Activated T-cell treated with anti-CD3 and anti-CD28 coated beads for 48 hours (primary cell): ENCODE measurements around the gene RASA3.
A peak's percentile ranks its signal among the peaks of the same experiment; 100 is the strongest.

Experiments used
- DNase-seq: peaks from one replicate; pipeline ENCODE4 v3.0.0-alpha.2; 2020; ENCODE audit warnings: low read depth

The RASA3 gene

DNA sequence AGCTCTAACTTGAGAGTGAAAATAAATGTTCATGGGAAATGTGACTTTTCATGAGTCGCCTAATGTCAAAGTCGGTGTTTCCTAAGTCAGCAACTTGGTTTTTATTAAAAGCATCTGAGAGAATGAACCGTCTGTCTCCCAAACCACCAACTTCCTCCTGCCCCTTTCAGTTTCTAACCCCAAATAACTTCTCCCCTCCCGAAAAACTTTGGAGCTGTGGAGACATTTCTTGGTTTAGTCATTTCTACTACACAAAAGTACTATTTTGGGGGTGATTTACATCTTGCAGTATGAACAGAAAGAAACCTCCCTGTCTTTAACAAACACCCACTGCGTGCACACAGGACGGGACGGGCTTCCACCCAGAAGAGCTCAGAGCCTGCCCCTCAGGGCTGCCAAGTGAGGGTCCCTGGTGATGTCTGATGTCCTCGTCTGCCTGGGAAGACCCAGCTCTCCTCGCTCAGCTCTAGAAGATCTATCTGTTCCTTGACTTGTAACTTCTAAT is 65.0 kb downstream of the RASA3 start:
- peak; percentile 45 for DNase-seq

DNA sequence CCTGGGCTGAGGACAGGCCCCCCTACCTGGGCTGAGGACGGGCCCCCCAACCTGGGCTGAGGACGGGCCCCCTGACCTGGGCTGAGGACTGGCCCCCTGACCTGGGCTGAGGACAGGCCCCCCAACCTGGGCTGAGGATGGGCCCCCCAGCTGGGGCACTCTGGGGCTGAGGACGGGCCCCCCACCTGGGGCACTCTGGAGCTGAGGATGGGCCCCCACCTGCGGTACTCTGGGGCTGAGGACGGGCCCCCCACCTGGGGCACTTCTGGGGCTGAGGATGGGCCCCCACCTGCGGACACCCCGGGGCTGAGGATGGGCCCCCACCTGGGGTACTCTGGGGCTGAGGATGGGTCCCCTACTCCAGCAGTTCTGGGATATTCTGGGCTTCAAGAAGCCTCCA is 65.5 kb downstream of the RASA3 start:
- DNase-seq: no peak

DNA sequence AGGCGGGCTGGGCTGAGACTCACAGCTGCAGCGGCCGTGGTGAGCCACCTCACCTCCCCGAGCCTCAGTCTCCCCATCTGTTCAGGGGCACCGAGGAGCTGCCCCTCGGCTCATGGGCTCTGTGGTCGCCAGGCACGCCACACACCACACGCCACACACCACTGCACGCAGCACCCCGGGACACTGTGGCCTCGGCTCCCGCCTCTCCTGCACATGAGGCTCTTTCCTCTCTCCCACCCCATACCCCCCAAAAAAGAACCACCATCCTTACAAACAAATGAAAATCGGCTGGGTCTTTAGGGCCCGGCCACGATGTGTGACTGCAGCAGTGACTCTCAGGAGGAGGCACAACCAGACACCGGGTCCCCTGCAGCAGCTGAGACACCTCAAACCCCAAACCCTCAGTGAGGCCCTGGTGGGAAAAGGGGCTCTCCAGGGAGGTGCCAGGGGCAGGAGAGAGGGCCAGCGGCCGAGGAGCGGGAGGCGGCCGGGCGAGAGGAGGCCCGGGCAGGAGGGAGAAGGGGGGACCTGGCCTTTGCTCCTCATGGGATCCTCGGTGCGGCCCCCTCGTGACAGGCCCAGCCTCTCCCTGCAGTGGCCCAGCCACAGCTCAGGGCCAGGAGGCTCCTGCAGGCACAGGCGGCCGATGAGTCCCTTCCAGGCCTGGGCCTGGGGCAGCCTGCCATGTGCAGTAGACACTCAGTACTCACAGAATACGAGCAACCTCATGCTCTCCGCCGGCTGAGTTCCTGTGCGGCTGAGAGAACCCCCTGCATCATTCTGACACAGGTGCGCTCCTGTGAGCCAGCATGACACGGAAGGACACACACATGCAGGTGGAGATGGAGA is 66.3 kb downstream of the RASA3 start:
- DNase-seq: peak; percentile 24

DNA sequence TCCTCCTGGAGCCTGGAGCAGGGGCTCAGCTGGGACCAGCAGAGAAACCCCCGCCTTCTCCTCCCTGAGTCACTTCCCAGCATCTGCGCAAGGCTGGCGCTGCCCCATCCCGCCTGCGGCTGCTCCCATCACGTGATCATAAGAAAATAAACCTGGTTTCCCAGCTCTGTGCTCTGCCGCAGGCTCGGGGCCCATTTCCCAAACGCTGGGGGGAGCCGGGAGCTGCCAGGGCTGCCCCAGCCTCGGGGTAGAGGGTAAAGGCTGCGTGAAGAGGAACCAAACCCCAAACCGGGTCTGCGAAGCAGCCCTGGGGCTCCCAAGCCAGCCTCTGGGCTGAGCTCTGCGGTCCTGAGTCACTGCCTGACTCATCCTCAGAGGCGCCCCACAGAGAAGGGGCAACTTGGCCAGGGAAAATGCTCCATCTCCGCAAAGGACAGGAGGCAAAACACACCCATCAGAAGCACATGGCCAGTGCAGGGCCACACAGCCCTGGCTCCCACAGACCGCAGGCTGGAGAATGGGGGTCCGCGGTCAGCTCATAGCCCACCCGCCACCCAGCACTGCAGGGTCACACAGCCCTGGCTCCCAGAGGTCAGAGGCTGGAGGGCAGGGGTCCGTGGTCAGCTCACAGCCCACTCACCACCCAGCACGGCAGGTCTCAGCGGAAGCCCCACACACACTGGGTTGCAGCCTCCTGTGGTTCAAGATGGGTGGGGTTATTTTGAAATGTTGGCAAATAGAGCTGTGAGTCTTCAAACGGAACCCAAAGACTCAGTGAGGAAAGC is 67.1 kb downstream of the RASA3 start:
- DNase-seq: peak; percentile 80

DNA sequence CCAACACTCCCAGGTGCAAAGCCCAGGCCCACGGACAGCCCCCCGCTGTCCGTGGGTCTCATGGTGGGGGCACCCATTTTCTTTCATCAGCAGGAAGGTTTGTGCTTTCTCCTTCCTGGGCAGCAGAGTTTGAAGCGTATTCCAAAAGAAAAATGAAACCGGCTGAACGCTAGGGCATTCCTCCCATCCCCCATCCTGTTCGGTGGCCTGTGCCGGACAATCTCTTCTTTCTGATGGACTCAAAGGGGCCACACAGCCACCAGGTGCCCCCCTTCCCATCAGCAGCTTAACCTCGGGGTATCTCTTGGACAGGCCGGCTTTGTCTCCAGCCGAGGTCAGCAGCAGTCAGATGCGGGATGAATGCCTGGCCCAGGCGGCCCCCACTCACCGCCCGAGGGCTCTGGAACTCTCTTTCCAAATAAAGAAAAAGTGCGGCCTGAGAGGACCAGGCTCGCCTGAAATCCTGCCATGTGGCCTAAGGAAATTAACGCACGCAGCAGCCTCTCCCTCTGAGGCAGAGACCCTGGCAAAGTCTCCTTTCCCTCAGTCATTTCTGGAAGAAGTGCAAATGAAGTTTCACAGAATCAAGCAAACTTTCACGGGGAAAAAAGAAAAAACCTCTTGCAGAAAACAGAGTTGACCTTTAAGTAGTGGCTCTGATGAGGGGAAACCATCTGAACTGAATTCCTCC is 67.8 kb downstream of the RASA3 start:
- DNase-seq: no peak

DNA sequence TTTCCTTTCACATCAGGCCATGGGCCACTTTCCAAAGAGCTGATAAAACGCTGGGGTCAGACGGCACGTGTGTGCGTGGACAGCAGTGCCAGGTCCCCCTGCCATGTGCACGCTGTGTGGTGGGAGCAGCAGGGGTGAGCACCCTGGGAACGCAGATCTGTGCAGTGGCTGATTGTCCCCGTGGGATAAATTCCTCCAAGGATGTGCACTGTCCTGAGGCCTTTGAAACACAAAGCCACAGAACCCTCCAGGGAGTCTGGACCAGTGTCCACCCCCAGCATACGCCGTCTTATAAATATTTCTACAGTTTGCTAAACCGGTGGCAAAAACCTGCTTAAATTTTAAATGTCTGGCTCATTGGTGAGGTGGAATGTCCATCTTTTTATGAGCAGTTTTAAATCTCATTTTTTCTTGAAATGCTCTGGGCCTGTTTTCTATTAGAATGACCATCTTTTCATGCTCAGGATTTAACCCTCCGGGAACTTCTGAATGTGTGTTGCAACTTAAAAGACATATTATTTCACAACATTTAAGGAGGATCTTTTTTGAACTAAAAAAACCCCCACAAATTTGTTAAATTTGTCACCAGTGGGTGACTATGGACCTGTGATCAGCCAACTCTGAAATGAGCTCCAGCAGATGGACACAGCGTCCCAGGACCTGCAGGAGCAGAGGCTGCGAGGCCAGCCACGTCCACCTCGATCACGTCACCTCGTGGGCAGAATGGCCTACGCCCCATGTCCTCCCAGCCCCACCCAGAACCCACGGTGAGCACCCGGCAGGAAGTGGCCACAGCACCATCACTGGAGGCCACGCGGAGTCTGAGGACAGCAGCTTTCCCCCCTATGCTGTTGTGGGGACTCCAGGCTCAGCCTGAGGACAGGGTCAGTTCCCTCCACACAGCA is 68.6 kb downstream of the RASA3 start:
- DNase-seq: peak; percentile 44

DNA sequence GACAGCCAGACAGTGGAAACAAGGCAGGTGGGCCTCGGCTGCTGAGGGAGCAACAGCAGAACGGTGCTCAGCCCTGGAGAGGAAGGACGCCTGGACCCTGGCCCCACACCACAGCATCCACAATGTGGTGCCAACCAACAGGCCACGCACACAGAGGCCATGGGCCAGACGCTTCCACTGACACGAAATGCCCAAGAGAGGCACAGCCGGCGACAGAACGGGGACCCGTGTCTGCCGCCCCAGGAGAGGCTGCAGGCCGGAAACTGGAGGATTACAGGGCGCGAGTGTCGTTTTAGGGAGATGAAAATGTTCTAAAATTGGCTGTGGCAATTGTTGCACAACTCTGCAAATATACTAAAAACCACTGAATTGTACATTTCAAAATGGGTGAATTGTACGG is 69.7 kb downstream of the RASA3 start:
- DNase-seq: no peak

DNA sequence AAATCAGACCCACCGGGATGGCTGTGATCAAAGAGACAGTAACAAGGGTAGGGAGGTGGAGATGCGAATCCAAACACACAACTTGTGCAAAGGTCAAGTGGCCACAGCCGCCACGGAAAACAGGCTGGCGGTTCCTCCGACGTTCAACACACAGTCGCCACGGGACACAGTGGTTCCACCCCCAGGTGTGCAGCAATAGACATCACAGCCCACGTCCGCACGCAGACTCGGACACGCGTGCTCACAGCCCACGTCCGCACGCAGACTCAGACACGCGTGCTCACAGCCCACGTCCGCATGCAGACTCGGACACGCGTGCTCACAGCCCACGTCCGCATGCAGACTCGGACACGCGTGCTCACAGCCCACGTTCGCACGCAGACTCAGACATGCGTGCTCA is 70.1 kb downstream of the RASA3 start:
- no peak for DNase-seq

DNA sequence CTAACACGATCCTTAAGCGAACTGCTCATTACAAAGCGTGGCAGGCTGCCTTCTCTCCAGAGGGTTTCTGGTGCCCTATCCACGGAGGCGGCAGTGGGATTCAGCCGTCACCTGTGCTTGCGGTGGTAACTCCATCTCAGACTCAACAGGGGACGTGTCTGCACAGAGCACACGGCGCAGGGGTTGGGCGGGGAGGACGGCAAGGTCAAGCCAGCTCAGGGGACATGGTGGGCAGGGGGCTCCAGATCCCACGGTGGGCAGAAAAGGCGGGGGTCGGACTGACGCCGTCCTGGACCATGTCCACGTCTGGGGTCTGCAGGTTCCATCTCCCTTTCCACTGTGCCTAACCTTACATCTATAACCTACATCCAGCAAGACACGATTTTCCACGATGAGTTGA is 70.7 kb downstream of the RASA3 start:
- DNase-seq: no peak

DNA sequence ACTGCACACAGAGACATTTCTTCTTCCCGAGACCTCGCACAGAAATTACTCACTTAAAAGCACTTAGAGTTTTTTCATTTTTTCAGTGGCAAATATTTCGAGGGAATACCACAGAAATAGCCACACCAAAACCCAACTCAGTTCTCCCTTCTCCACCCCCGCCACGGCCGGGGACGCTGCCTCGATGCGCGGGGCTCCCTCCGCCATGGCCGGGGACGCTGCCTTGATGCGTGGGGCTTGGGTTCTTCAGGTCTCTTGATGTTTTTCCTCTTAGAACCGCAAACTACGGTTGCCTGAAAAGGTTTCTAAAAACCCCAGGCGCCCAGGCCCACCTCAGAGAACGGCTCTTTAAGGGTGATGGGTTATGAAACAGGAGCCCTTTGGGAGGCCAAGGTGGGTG is 71.4 kb downstream of the RASA3 start:
- no peak for DNase-seq

DNA sequence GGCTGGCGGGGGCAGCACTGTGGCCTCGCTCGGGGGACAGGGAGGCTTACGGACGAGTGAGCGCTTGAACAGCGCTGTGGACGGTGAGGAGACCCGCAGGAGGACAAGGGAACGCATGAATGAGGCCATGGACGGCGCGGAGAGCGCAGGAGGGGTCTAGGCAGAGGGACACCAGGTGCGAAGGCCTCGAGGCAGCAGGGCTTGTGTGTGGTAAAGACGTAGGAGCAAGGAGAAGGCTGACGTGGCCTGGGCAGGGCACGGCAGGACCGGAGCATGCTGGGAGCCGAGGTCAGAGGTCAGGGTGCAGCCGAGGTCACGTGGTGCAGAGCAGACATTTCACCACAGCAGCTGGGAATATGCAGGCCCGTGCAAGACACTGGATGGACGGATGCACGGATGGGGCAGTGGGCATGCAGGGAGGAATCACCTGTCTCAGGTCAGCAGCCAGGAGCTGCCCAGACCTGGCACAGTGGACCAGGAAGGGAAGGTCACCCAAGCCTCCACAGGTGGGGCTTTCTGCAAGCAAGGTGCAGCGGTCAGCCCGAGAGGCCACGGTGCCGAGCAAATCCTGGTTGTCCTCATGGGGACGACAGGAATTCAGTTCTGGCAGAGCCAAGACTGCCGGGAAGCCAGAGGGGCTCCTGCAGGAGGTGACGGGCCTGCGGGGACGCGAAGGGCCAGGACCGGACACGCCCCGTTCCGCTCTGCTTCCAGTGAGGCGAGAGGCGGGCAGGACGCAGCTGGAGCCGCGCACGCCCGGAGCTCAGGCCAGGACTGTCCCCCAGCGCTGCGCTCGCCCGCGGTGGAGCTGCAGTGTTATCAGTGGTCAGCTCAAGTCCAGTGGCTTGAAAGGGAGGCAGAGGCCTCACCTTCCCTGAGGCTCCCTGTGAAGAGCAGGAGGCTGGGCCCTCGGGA is 72.2 kb downstream of the RASA3 start:
- no peak for DNase-seq

DNA sequence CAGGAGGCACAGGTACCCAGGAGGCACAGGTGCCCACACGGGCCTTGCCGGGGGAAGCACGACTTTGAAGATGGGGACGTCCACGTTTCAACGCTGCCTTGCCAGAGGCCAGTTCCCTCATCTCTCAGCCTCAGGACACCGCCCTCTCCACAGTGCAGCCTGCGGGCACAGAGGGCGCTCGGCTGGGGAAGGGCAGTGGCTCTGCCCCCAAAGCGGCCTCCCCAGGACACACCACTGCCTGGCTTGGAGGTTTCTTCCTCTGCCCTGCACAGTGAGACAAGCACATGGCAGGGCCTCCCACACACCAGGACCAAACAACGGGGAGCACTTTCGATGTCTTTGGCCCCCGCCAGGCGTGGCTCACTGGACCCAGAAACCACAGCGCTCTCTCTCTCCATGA is 73.0 kb downstream of the RASA3 start:
- DNase-seq: no peak

DNA sequence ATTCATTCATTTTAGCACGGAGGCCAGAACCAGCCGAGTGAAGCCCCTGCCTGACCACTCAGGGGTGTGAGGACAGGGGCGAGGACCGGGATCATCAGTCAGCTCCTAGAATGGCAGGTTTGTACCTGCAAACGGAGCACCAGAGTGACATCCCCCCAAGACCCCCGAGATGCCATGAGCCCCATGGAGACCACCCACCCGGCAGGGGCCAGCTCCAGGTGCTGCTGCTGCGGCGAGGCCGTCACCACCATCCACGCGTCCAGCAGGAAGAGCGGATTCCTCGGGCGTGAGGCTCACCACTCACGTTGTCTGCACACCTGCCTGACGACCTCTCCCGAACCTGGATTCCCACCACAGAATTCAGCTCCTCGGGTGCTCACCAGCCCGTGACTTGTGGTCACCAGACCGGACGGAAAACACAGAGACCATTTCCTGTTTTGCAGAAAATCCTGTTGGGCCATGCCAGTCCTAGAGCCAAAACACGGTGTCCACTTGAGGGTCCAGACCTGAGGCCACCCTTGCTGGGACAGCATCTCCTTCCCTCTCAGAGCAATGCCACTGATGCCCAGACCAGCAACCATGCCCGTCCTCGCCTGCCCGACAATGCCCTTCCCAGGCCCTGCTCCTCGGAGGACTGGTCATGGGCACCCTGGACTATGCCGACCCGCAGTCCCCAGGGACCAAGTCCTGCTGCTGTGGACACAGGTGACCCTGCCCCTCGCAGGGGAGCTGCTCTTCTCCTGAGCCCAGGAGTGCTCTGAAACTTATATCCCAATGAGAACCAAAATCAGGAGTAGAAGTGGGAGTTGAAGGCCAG is 74.2 kb downstream of the RASA3 start:
- no peak for DNase-seq

DNA sequence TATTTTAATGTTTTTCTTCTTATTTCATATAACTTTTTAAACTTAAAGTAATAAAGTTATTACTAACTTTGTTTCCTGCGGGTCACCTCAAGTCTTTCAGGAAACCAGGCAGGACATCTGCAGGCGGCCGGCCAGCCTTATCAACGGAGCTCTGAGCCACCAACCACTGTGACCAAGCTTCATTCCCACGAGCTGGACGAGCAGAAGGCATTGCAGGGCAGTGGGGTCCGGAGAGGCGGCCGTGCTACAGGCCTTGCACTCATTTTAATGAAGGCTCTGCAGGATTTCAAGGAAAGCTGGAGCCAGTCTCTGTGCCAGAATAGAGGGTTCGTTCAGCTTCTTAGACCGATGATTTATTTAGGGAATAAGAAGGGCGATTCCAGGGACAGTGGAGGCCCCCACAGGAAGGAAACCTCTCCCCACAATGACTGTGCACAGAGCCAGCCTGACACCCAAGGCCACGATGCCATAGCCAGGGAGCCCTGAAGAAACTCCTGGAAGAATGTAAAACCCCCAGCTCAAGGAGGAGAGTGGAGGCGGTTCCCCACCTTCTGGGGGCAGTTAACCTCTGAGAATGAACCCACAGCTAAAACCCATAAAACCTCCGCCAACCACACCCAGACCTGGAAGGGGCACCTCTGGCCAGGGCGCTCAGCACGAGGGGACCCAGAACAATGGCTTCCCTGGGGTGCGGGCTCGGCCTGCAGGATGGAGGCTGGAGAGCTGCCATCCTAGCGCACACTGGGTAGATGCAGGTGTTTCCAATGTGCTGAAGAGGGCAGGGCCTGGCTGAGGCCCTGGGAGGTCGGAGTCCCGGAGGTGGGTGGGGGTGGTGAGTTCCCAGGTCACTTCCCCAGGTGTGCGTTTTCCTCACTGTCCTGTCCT is 75.0 kb downstream of the RASA3 start:
- no peak for DNase-seq

DNA sequence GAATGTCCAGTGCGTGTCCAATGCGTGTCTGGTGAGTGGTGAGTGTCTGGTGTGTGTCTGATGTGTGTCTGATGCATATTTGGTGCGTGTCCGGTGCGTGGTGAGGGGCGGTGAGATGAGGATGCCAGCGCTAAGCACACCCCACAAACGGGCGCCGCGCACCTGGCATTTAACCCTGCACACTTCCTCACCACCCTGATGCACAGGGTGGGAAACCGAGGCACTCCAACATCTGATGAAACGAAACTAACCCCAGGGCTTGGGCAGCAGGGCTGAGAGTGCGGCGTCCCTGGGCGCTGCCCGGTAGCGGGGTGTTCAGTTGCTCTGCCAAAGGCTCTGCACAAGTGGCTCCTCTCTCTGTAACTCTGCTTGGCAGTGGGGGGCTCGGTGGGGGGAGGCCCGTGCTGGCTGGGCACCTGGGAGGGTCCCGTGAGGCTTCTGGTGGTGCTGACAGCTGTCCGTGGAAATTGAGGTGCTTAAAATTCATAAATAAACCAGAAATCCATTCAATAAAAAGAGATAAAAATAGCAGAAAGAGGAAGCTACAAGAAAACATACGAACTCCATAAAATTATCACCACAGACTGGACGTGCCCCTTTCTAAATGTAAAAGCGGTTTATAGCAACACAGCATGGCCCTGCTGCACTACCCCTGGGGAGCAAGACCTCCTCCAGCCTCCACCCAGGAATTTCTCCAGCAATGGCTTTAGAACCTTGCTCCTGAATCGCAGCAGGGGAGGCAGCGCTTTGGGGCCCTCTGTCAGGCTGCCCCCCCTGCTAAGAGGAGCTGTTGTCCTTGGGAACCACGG is 76.0 kb downstream of the RASA3 start:
- no peak for DNase-seq

DNA sequence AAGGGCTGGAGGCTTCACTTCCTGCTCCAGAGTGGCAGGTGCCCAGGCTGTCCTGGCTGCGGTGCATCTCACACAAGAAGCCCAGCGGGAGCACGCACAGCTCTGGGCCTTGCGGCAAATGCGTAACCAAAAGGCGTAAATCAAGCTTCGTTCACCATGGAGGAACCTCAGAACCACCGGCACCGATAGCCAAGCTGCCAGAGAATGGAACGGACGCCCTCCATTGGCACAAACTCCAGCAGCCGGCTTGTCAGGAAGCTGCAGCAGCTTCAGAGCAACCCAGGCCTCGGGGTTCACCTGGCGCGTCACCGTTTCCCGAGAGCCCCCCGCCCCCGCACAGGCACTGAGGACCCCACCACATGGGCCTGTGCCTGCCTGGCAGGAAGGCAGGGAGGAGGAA is 76.7 kb downstream of the RASA3 start:
- DNase-seq: no peak

DNA sequence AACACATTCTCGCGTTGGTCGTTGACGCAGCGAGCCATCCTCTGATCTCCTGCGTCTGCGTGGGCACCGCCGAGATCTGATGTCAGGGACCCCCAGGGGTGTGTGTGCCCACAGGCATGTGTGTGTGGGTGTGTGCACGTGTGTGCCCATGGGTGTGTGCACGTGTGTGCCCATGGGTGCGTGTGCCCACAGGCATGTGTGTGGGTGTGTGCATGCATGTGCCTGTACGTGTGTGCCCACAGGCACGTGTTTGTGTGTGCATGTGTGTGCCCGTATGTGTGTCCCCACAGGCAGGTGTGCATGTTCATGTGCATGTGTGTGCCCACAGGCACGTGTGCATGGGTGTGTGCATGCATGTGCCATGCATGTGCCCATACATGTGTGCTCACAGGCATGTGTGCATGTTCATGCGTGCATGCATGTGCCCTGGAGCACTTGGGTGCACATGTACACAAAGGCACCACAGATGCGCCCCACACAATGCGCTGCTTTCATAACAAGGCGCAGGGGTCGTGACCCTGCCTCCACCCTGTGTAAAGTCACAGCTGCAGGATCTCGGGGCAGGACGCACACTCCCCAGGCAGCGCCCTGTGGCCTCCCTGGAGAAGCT is 77.5 kb downstream of the RASA3 start:
- no peak for DNase-seq
